ENCODE measurements around the gene TRAPPC10.

The TRAPPC10 gene

DNA sequence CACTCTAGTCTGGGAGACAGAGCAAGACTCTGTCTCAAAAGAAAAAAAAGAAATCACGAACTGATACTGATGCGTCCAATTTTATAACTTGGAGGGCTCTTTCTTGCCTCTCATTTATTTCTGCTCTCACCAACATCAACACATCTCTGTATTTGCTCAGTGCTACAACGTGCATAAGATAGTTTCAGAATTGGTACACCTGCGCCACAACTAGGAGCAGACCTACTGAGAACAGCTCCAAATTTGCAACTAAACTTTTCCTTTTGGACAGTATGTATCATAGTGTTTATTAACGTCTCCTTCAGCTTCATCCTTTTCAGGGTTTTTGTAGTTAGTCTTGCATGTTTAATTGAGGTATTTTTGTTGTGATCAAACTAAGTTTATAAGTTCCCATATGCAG, 27.7 kb downstream of the TRAPPC10 start:
- DNase-seq (ENCODE audit: low read depth, low spot score) = no peak
- peaks cover 63% of the 10 kb centered on the region for H3K36me3 ChIP-seq (ENCODE audit: insufficient read depth, insufficient read length, low read length)
- no peaks in the 10 kb centered on the region for H3K9me3 ChIP-seq (ENCODE audit: insufficient read depth, low read length)

DNA sequence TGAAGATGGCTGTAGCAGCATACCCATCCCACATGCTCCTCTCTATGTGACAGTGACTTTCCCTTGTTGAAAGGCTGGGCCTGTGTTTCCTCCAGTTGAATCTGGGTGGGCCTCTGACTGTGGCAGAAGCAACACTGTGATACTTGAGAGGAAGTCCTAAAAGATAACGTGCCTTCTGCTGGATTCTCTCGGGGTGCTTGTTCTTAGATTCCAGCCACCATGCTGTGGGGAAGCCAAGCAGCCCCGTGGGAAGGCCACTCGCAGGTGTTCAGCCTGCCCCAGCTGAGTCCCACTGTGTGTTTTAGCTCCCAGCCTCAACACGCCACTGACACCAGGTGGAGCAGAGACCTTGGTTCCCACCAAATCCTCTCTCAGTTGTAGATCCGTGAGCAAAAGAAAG, 31.5 kb downstream of the TRAPPC10 start:
- no peaks in the 10 kb centered on the region for H3K27me3 ChIP-seq (ENCODE audit: insufficient read depth, insufficient read length)
- H3K4me3 ChIP-seq (ENCODE audit: insufficient read length, low read depth) = no peak overlapping the region
- peaks cover 47% of the 10 kb centered on the region for H3K36me3 ChIP-seq (ENCODE audit: insufficient read depth, insufficient read length, low read length)
- DNase-seq (ENCODE audit: low read depth, low spot score) = no peak
- H3K9me3 ChIP-seq (ENCODE audit: insufficient read depth, low read length) = no peaks in the 10 kb centered on the region
- TF ChIP-seq YY1 (IDR thresholded peaks at IDR 0.05; ENCODE audit: insufficient read depth, insufficient read length) = no peak
- TF ChIP-seq SUZ12 (IDR thresholded peaks at IDR 0.05; ENCODE audit: extremely low read depth, insufficient read depth, insufficient read length) = no peak
- TF ChIP-seq ZNF274 (IDR thresholded peaks at IDR 0.05; ENCODE audit: low read depth, low read length) = no peak
- H3K4me1 ChIP-seq (ENCODE audit: insufficient read depth, insufficient read length) = no peaks in the 10 kb centered on the region
- H3K9ac ChIP-seq (ENCODE audit: insufficient read length, low read depth) = no peak overlapping the region

More for the DNA sequence above, 27.7 kb downstream of the TRAPPC10 start:
- Histone ChIP-seq H3K9ac (ENCODE audit: insufficient read length, low read depth) (no peak overlapping the region), H3K4me3 (ENCODE audit: insufficient read length, low read depth) (no peak overlapping the region), H3K4me1 (ENCODE audit: insufficient read depth, insufficient read length) (no peaks in the 10 kb centered on the region), H3K27me3 (ENCODE audit: insufficient read depth, insufficient read length) (no peaks in the 10 kb centered on the region)
- no peak for TF ChIP-seq SUZ12 (IDR thresholded peaks at IDR 0.05; ENCODE audit: extremely low read depth, insufficient read depth, insufficient read length)
- no peak for TF ChIP-seq ZNF274 (IDR thresholded peaks at IDR 0.05; ENCODE audit: low read depth, low read length)
- TF ChIP-seq YY1 (IDR thresholded peaks at IDR 0.05; ENCODE audit: insufficient read depth, insufficient read length) = no peak

DNA sequence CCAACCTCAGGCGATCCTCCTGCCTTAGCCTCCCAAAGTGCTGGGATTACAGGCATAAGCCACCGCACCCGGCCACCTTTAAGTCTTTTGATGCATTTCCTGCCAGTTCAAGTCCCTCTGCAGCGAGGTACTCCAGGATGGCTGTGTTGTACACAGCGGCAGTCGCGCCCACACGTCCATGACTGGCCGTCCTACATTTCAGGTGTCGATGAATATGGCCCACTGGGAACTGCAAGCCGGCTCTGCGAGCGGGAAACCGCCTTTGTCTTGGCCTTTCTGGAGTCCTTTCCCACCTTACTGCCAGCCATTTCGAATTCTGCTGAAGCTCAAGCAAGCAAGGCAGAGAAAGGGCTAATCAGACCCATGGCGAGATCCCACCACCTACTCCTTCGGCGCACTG, 34.6 kb downstream of the TRAPPC10 start:
- Histone ChIP-seq H3K9ac (ENCODE audit: insufficient read length, low read depth) (no peak overlapping the region), H3K27me3 (ENCODE audit: insufficient read depth, insufficient read length) (no peaks in the 10 kb centered on the region), H3K4me1 (ENCODE audit: insufficient read depth, insufficient read length) (no peaks in the 10 kb centered on the region), H3K36me3 (ENCODE audit: insufficient read depth, insufficient read length, low read length) (peaks cover 42% of the 10 kb centered on the region), H3K9me3 (ENCODE audit: insufficient read depth, low read length) (no peaks in the 10 kb centered on the region), H3K4me3 (ENCODE audit: insufficient read length, low read depth) (no peak overlapping the region)
- TF ChIP-seq YY1 (IDR thresholded peaks at IDR 0.05; ENCODE audit: insufficient read depth, insufficient read length) (no peak), ZNF274 (IDR thresholded peaks at IDR 0.05; ENCODE audit: low read depth, low read length) (no peak), SUZ12 (IDR thresholded peaks at IDR 0.05; ENCODE audit: extremely low read depth, insufficient read depth, insufficient read length) (no peak)
- no peak for DNase-seq (ENCODE audit: low read depth, low spot score)

DNA sequence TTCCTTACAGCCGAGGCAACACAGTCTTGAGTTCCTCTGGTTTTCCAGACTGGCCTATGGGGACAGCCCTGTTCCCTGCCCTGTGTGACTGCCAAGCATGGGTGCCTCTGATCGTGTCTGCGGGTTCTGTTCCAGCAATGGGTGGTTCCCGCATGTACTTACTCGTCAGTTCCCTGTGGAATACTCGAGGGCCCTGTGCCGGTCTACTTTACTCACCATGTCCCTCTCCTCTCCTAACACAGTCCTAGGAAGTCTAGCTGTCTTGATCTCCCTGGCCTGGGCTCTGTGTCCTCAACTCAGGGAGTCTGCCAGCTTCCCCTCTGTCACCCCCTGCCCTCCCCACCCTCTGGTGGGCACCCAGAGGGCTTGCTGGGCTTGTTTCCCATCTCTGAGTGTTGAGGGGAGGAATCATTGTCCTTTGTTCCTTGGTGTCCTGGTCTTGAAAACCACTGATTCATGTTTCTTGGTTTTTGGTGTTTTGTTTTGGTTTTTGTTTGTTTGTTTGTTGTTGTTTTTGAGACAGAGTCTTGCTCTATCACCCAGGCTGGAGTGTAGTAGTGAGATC, 36.0 kb downstream of the TRAPPC10 start:
- Histone ChIP-seq H3K27me3 (ENCODE audit: insufficient read depth, insufficient read length) (no peaks in the 10 kb centered on the region), H3K9me3 (ENCODE audit: insufficient read depth, low read length) (no peaks in the 10 kb centered on the region), H3K4me3 (ENCODE audit: insufficient read length, low read depth) (no peak overlapping the region), H3K36me3 (ENCODE audit: insufficient read depth, insufficient read length, low read length) (peaks cover 56% of the 10 kb centered on the region), H3K4me1 (ENCODE audit: insufficient read depth, insufficient read length) (no peaks in the 10 kb centered on the region), H3K9ac (ENCODE audit: insufficient read length, low read depth) (no peak overlapping the region)
- TF ChIP-seq SUZ12 (IDR thresholded peaks at IDR 0.05; ENCODE audit: extremely low read depth, insufficient read depth, insufficient read length) = no peak
- no peak for TF ChIP-seq YY1 (IDR thresholded peaks at IDR 0.05; ENCODE audit: insufficient read depth, insufficient read length)
- TF ChIP-seq ZNF274 (IDR thresholded peaks at IDR 0.05; ENCODE audit: low read depth, low read length) = no peak
- no peak for DNase-seq (ENCODE audit: low read depth, low spot score)

DNA sequence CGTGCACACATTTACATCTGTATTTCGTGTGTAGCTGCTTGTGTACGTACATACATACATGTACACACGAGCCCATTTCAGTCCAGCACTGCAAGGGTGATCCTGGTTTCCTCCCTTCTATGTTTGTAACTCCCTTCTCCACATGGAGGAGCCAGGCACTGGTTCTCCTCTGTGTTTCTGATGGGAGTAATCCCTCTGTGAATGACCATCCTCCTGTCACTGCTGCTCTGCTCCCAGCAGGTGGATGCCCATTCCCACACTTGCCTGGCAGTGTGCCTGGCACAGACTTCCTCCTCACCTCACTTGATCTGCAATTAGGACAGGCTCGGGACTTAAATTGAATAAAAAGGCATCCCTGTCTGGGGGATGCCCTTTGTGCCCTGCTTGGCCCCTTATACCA, 37.1 kb downstream of the TRAPPC10 start:
- no peak for TF ChIP-seq ZNF274 (IDR thresholded peaks at IDR 0.05; ENCODE audit: low read depth, low read length)
- TF ChIP-seq YY1 (IDR thresholded peaks at IDR 0.05; ENCODE audit: insufficient read depth, insufficient read length) = no peak
- no peak for TF ChIP-seq SUZ12 (IDR thresholded peaks at IDR 0.05; ENCODE audit: extremely low read depth, insufficient read depth, insufficient read length)
- H3K9ac ChIP-seq (ENCODE audit: insufficient read length, low read depth) = no peak overlapping the region
- no peak overlapping the region for H3K4me3 ChIP-seq (ENCODE audit: insufficient read length, low read depth)
- DNase-seq (ENCODE audit: low read depth, low spot score) = no peak
- H3K36me3 ChIP-seq (ENCODE audit: insufficient read depth, insufficient read length, low read length) = peaks cover 59% of the 10 kb centered on the region
- no peaks in the 10 kb centered on the region for H3K9me3 ChIP-seq (ENCODE audit: insufficient read depth, low read length)
- H3K27me3 ChIP-seq (ENCODE audit: insufficient read depth, insufficient read length) = no peaks in the 10 kb centered on the region
- H3K4me1 ChIP-seq (ENCODE audit: insufficient read depth, insufficient read length) = no peaks in the 10 kb centered on the region

DNA sequence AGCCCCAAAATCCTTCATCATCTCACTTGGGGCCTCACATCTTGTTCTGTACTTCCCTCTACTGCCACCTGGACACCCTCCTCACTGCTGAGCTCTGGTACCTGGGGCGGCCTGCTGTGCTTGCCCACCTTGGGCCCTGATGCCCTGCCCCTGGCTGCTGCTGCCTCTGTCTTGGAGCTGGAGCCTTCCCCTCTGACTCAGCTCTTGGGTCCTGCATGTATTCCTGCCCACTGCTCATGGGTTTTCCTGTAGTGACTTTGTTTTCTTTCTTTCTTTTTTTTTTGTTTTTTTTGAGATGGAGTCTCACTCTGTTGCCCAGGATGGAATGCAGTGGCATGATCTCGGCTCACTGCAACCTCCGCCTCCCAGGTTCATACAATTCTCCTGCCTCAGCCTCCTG, 37.5 kb downstream of the TRAPPC10 start:
- Histone ChIP-seq H3K9ac (ENCODE audit: insufficient read length, low read depth) (no peak overlapping the region), H3K4me1 (ENCODE audit: insufficient read depth, insufficient read length) (no peaks in the 10 kb centered on the region), H3K4me3 (ENCODE audit: insufficient read length, low read depth) (no peak overlapping the region), H3K27me3 (ENCODE audit: insufficient read depth, insufficient read length) (no peaks in the 10 kb centered on the region), H3K9me3 (ENCODE audit: insufficient read depth, low read length) (no peaks in the 10 kb centered on the region), H3K36me3 (ENCODE audit: insufficient read depth, insufficient read length, low read length) (peaks cover 59% of the 10 kb centered on the region)
- TF ChIP-seq SUZ12 (IDR thresholded peaks at IDR 0.05; ENCODE audit: extremely low read depth, insufficient read depth, insufficient read length) (no peak), YY1 (IDR thresholded peaks at IDR 0.05; ENCODE audit: insufficient read depth, insufficient read length) (no peak), ZNF274 (IDR thresholded peaks at IDR 0.05; ENCODE audit: low read depth, low read length) (no peak)
- DNase-seq (ENCODE audit: low read depth, low spot score) = no peak

DNA sequence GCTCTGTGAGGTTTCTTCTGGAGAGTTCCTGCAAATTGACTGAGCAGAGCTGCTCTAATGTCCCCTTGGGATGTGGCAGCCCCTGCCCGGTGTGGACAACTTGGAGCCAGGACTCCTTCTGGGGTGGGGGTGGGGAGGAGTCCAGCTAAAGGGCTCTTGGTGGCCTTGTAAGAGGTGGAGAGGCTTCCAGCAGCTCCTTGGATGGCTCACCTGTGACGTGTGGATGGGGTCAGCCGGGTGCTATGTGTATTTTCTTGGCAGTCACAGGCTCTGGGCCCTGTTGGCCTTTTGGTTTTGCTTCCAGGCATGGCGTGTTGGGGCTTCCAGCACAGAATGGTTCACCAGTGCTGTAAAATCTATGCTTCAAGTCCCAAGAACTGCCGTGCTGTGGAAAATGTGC, 38.2 kb downstream of the TRAPPC10 start:
- H3K27me3 ChIP-seq (ENCODE audit: insufficient read depth, insufficient read length) = no peaks in the 10 kb centered on the region
- TF ChIP-seq ZNF274 (IDR thresholded peaks at IDR 0.05; ENCODE audit: low read depth, low read length) (no peak), SUZ12 (IDR thresholded peaks at IDR 0.05; ENCODE audit: extremely low read depth, insufficient read depth, insufficient read length) (no peak), YY1 (IDR thresholded peaks at IDR 0.05; ENCODE audit: insufficient read depth, insufficient read length) (no peak)
- no peak overlapping the region for H3K4me3 ChIP-seq (ENCODE audit: insufficient read length, low read depth)
- no peak for DNase-seq (ENCODE audit: low read depth, low spot score)
- H3K9ac ChIP-seq (ENCODE audit: insufficient read length, low read depth) = no peak overlapping the region
- H3K9me3 ChIP-seq (ENCODE audit: insufficient read depth, low read length) = no peaks in the 10 kb centered on the region
- no peaks in the 10 kb centered on the region for H3K4me1 ChIP-seq (ENCODE audit: insufficient read depth, insufficient read length)
- peaks cover 61% of the 10 kb centered on the region for H3K36me3 ChIP-seq (ENCODE audit: insufficient read depth, insufficient read length, low read length)

All from NT2/D1 (cell line).